PC-3 (cell line): Measurements from ENCODE around the gene ACSS3. TPM values are rescaled to one million over a fixed set of nuclear protein-coding genes. Genes with fewer than 3 reads are reported as not detected.

Source experiments
- ATAC-seq: fragments of 200-7000 bp; cut with Tn5 transposase; 2 replicates; pipeline ENCODE4 v1.9.1; 2020; ENCODE audit warnings: mild to moderate bottlenecking, moderate library complexity
- BruUV-seq: library from RNA; stranded (reverse); fragments of 400-500 nt; replicated peaks from 2 replicates; lab custom pipeline; 2021; lab: Mats Ljungman, UMichigan
- CTCF ChIA-PET: fragments of 300-600 bp; sonication (Branson Sonifier 250); formaldehyde crosslinking; loops from one replicate; lab custom pipeline; 2022; ENCODE audit warnings: antibody characterized with exemption; lab: Charles Lee
- POLR2A ChIA-PET: fragments of 300-600 bp; sonication (Branson Sonifier 250); formaldehyde crosslinking; loops from one replicate; lab custom pipeline; 2022; ENCODE audit warnings: antibody characterized with exemption; ENCODE audit not compliant: unreplicated experiment; lab: Charles Lee
- DNase-seq: peaks from one replicate; pipeline ENCODE4 v3.0.0-alpha.2; 2015
- H2AFZ ChIP-seq: fragments of 300-600 bp; sonication (generic); 2 replicates; pipeline ENCODE4 v1.6.0; 2016; ENCODE audit warnings: antibody characterized with exemption, low read length
- H3F3A ChIP-seq: fragments of 300-600 bp; sonication (generic); one replicate; pipeline ENCODE4 v1.6.0; 2017; ENCODE audit warnings: antibody characterized with exemption, low read length, control low read depth, mild to moderate bottlenecking; ENCODE audit not compliant: unreplicated experiment
- H3K27ac ChIP-seq: fragments of 300-600 bp; sonication (generic); 2 replicates; pipeline ENCODE4 v1.5.1; 2016; ENCODE audit warnings: mild to moderate bottlenecking, low read length
- H3K27me3 ChIP-seq: fragments of 300-600 bp; sonication (generic); 2 replicates; pipeline ENCODE4 v1.6.1; 2016; ENCODE audit warnings: low read length, mixed read lengths
- H3K36me3 ChIP-seq: fragments of 300-600 bp; sonication (generic); 2 replicates; pipeline ENCODE4 v1.6.1; 2016; ENCODE audit warnings: low read depth, mixed run types, low read length, mixed read lengths
- H3K4me1 ChIP-seq: fragments of 300-600 bp; sonication (generic); 2 replicates; pipeline ENCODE4 v1.5.1; 2016; ENCODE audit warnings: low read length; ENCODE audit not compliant: insufficient read depth
- H3K4me2 ChIP-seq: fragments of 300-600 bp; sonication (generic); 2 replicates; pipeline ENCODE4 v1.6.0; 2016; ENCODE audit warnings: low read length
- H3K4me3 ChIP-seq: fragments of 300-600 bp; sonication (generic); 2 replicates; pipeline ENCODE4 v1.5.1; 2016; ENCODE audit warnings: mild to moderate bottlenecking, low read length, mixed read lengths
- H3K79me2 ChIP-seq: fragments of 300-600 bp; sonication (generic); 2 replicates; pipeline ENCODE4 v1.6.1; 2017; ENCODE audit warnings: low read length, mixed read lengths
- H3K9ac ChIP-seq: fragments of 300-600 bp; sonication (generic); 2 replicates; pipeline ENCODE4 v1.6.0; 2016; ENCODE audit warnings: mild to moderate bottlenecking, low read length
- H3K9me2 ChIP-seq: fragments of 300-600 bp; sonication (generic); replicated peaks from 2 replicates; pipeline ENCODE4 v1.6.1; 2016; ENCODE audit warnings: mixed run types, low read length, mixed read lengths
- H3K9me3 ChIP-seq: fragments of 300-600 bp; sonication (generic); 2 replicates; pipeline ENCODE4 v1.6.1; 2016; ENCODE audit warnings: low read length, mixed read lengths
- H4K20me1 ChIP-seq: fragments of 300-600 bp; sonication (generic); 2 replicates; pipeline ENCODE4 v1.6.1; 2016; ENCODE audit warnings: low read length, mixed read lengths
- EZH2 ChIP-seq: fragments of 300-600 bp; sonication (generic); IDR thresholded peaks from one replicate; pipeline ENCODE4 v1.6.1; 2017; ENCODE audit warnings: antibody characterized with exemption, mild to moderate bottlenecking, low read length; ENCODE audit not compliant: unreplicated experiment
- EZH2phosphoT487 ChIP-seq: fragments of 300-600 bp; sonication (generic); IDR thresholded peaks from 2 replicates; pipeline ENCODE4 v1.6.1; 2018; ENCODE audit warnings: mild to moderate bottlenecking, antibody characterized with exemption, low read length, borderline replicate concordance
- intact Hi-C: fragments of 100-400 bp; cut with micrococcal nuclease; formaldehyde crosslinking; loops from 2 replicates; pipeline ENCODE4 v1.9.0; 2023
- total RNA-seq: library from RNA; depleted of rRNA; stranded (reverse); fragments of >200 nt; gene quantifications from 2 replicates; pipeline ENCODE4 v1.2.3, GENCODE V29; 2014
- TF ChIP-seq, protein P1 (sequence below): fragments of 300-600 bp; sonication (generic); conservative IDR thresholded peaks from 2 replicates; pipeline ENCODE4 v1.5.1; 2017; ENCODE audit warnings: antibody characterized with exemption, low read depth, mild to moderate bottlenecking, low read length

The ACSS3 gene
- total RNA-seq, 1 experiment from 2014 or later: not detected

DNA sequence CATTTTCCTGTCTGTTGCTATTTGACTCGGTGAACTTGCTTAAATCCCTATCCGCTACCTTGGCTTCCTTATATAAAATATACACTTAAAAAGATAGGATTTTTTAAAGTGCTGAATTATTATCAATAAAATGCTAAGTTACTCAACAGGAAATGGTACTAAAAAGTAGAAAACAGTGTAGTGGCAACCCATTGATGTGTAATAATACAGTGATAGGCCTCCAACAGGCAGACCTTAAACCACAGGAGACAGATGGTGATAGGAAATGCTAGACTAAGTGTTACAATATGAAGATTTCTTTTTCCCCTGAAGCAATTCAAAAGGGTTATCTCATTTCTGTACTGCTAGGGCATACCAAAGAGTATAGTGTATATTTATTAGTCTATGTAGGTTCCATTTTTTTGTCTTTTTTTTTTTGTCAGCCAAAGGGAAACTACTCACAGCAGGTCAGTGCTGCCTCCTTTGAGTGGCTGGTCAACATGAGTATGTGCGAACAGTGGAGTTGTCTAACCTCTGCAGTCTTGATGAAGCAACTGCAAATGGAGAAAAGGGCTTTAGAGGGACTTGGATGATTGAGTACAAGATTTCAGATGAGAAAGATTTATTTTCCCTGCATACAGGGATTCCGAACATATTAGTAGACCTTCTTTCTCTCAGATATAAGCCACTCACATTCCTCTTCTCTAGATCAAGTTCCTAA is 183.8 kb downstream of the ACSS3 start:
- no peak overlapping the region for H3K4me3 ChIP-seq
- H2AFZ ChIP-seq: no peak overlapping the region
- CTCF ChIA-PET: no interaction called here
- BruUV-seq: no TSS peak
- H3K36me3 ChIP-seq: no peaks in the 10 kb centered on the region
- POLR2A ChIA-PET: no interaction called here
- H3K9me2 ChIP-seq: no peaks in the 10 kb centered on the region
- H3K9ac ChIP-seq: no peak overlapping the region
- ATAC-seq: no peak
- H4K20me1 ChIP-seq: no peaks in the 10 kb centered on the region
- no peak for DNase-seq
- H3K4me2 ChIP-seq: no peak overlapping the region
- peaks cover 8% of the 10 kb centered on the region for H3K27me3 ChIP-seq
- intact Hi-C loops: no loop called here
- no peak overlapping the region for H3K27ac ChIP-seq
- no peak for TF ChIP-seq EZH2
- TF ChIP-seq EZH2phosphoT487: no peak
- TF ChIP-seq, protein P1, sequence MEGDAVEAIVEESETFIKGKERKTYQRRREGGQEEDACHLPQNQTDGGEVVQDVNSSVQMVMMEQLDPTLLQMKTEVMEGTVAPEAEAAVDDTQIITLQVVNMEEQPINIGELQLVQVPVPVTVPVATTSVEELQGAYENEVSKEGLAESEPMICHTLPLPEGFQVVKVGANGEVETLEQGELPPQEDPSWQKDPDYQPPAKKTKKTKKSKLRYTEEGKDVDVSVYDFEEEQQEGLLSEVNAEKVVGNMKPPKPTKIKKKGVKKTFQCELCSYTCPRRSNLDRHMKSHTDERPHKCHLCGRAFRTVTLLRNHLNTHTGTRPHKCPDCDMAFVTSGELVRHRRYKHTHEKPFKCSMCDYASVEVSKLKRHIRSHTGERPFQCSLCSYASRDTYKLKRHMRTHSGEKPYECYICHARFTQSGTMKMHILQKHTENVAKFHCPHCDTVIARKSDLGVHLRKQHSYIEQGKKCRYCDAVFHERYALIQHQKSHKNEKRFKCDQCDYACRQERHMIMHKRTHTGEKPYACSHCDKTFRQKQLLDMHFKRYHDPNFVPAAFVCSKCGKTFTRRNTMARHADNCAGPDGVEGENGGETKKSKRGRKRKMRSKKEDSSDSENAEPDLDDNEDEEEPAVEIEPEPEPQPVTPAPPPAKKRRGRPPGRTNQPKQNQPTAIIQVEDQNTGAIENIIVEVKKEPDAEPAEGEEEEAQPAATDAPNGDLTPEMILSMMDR: no peak
- no peaks in the 10 kb centered on the region for H3K9me3 ChIP-seq
- H3K4me1 ChIP-seq: no peaks in the 10 kb centered on the region
- H3K79me2 ChIP-seq: no peaks in the 10 kb centered on the region
- no peaks in the 10 kb centered on the region for H3F3A ChIP-seq

DNA sequence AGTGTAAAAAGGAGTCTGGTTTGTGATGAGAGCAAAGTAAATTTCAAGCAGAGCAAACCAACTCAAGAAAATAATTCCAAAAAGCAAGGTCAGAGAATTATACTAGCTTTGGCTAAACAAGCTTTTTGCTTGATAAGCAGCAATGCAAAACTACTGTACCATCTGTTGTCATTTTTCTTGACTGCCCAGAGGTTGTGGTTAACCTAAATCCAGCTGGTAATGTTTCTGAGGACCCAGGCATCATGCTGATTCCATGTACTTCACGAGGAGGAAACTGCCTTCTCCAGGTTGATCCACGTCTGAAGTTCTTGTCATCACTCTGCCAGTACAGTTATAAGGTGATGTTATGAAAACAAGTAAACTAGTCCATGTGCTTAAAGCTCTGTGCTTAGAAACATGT is 185.2 kb downstream of the ACSS3 start:
- Histone ChIP-seq H3K9ac (no peak overlapping the region), H4K20me1 (no peaks in the 10 kb centered on the region), H3K4me2 (no peak overlapping the region), H3K79me2 (no peaks in the 10 kb centered on the region), H2AFZ (no peak overlapping the region), H3K9me2 (no peaks in the 10 kb centered on the region), H3K27me3 (peaks cover 11% of the 10 kb centered on the region), H3K4me1 (no peaks in the 10 kb centered on the region; the same call in 1 of the 2 replicates), H3K36me3 (no peaks in the 10 kb centered on the region), H3F3A (no peaks in the 10 kb centered on the region), H3K4me3 (no peak overlapping the region), H3K27ac (no peak overlapping the region), H3K9me3 (no peaks in the 10 kb centered on the region)
- CTCF ChIA-PET: no interaction called here
- BruUV-seq: no TSS peak
- ATAC-seq: no peak
- no peak for TF ChIP-seq EZH2
- TF ChIP-seq, protein P1: no peak
- no peak for TF ChIP-seq EZH2phosphoT487
- POLR2A ChIA-PET: no interaction called here
- intact Hi-C loops: no loop called here
- no peak for DNase-seq

DNA sequence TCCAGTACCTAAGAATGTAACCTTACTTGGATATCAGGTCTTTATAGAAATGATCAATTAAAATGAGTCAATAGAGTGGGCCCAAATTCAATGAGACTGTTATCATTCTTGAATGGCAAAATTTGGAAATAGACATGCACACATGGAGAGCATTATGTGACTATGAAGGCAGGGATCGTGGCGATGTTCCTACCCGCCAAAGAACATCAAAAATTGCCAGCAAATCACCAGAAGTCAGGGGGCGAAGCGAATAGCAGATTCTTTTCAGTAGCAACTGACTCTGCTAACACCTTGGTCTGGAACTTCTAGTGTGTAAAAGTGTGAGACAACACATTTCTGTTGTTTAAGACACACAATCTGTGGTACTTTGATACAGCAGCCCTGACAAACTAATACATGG is 192.5 kb downstream of the ACSS3 start:
- BruUV-seq: no TSS peak
- TF ChIP-seq, protein P1: no peak
- TF ChIP-seq EZH2phosphoT487: no peak
- no peak for TF ChIP-seq EZH2
- POLR2A ChIA-PET: no interaction called here

More for the DNA sequence above, 192.5 kb downstream of the ACSS3 start:
- CTCF ChIA-PET: no interaction called here
- Histone ChIP-seq H3F3A (no peaks in the 10 kb centered on the region), H3K27ac (no peak overlapping the region), H3K9me3 (no peaks in the 10 kb centered on the region), H4K20me1 (no peaks in the 10 kb centered on the region), H3K9ac (no peak overlapping the region), H3K36me3 (no peaks in the 10 kb centered on the region), H3K27me3 (0 out of 2 replicates have a peak, but pooled peaks cover 5% of the 10 kb centered on the region), H3K79me2 (no peaks in the 10 kb centered on the region), H3K4me3 (no peak overlapping the region), H3K9me2 (no peaks in the 10 kb centered on the region; the same call in 1 of the 2 replicates), H3K4me1 (no peaks in the 10 kb centered on the region; the same call in 1 of the 2 replicates), H2AFZ (no peak overlapping the region), H3K4me2 (no peak overlapping the region)
- ATAC-seq (no peak), DNase-seq (no peak)
- intact Hi-C loops: no loop called here
